ENCODE results near the gene USP1.

The USP1 gene

GRCh38 chr1:62396871-62397270 is 40.0 kb upstream of the USP1 start:
- Histone ChIP-seq H3K9me3 (ENCODE audit: control insufficient read depth, low read length) (no peaks in the 10 kb centered on the region), H3K14ac (ENCODE audit: low read length in 2 of 2) (no peak overlapping the region), H2BK120ac (ENCODE audit: low read depth, low read length) (no peak overlapping the region), H2AFZ (ENCODE audit: low read depth, low read length) (no peak overlapping the region), H2AK5ac (ENCODE audit: low read length, severe bottlenecking) (no peak overlapping the region), H3K27ac (ENCODE audit: low read length, poor library complexity, severe bottlenecking) (no peak overlapping the region), H3K18ac (ENCODE audit: low read depth in 1 of 2, low read length in 2 of 2) (no peak overlapping the region), H4K91ac (ENCODE audit: low read length) (no peak overlapping the region), H2BK15ac (ENCODE audit: low read depth, poor library complexity, severe bottlenecking) (no peak overlapping the region), H3K23ac (ENCODE audit: low read length in 2 of 2) (no peak overlapping the region), H3K9ac (ENCODE audit: low read length) (no peak overlapping the region), H3K4me2 (ENCODE audit: low read length, poor library complexity, severe bottlenecking) (no peak overlapping the region), H3K79me1 (replicated peaks; ENCODE audit: low read length, poor library complexity, severe bottlenecking) (no peaks in the 10 kb centered on the region), H3K4ac (ENCODE audit: low read depth in 1 of 2, low read length in 2 of 2) (no peak overlapping the region), H3K4me1 (ENCODE audit: control insufficient read depth, insufficient read depth, low read depth, low read length) (no peaks in the 10 kb centered on the region), H4K8ac (ENCODE audit: low read length) (no peak overlapping the region), H3K4me3 (ENCODE audit: insufficient read depth in 1 of 2, low read depth in 1 of 2, low read length in 2 of 2) (no peak overlapping the region), H3K36me3 (ENCODE audit: control insufficient read depth in 1 of 2, insufficient read depth in 2 of 2, low read depth in 1 of 2, low read length in 2 of 2) (no peaks in the 10 kb centered on the region), H3K27me3 (ENCODE audit: control insufficient read depth in 1 of 2, insufficient read depth in 1 of 2, low read length in 2 of 2) (peaks cover 13 to 19% of the 10 kb centered on the region in 2 experiments), H2BK12ac (ENCODE audit: low read length in 2 of 2) (no peak overlapping the region), H2BK5ac (ENCODE audit: low read depth, low read length, poor library complexity, severe bottlenecking) (no peak overlapping the region)
- 56% methylated on average over 6 of the region's 6 CpGs for WGBS
- DNase-seq, result no peak

GRCh38 chr1:62397301-62397700 is 39.5 kb upstream of the USP1 start:
- Histone ChIP-seq H3K36me3 (ENCODE audit: control insufficient read depth in 1 of 2, insufficient read depth in 2 of 2, low read depth in 1 of 2, low read length in 2 of 2) (no peaks in the 10 kb centered on the region), H3K4me1 (ENCODE audit: control insufficient read depth, insufficient read depth, low read depth, low read length) (no peaks in the 10 kb centered on the region), H3K4ac (ENCODE audit: low read depth in 1 of 2, low read length in 2 of 2) (no peak overlapping the region), H2AFZ (ENCODE audit: low read depth, low read length) (no peak overlapping the region), H2BK120ac (ENCODE audit: low read depth, low read length) (no peak overlapping the region), H4K91ac (ENCODE audit: low read length) (no peak overlapping the region), H2AK5ac (ENCODE audit: low read length, severe bottlenecking) (peak overlapping the region; percentile 17), H3K79me1 (replicated peaks; ENCODE audit: low read length, poor library complexity, severe bottlenecking) (no peaks in the 10 kb centered on the region), H3K9me3 (ENCODE audit: control insufficient read depth, low read length) (no peaks in the 10 kb centered on the region), H2BK5ac (ENCODE audit: low read depth, low read length, poor library complexity, severe bottlenecking) (no peak overlapping the region), H3K14ac (ENCODE audit: low read length in 2 of 2) (no peak overlapping the region), H3K18ac (ENCODE audit: low read depth in 1 of 2, low read length in 2 of 2) (no peak overlapping the region), H3K23ac (ENCODE audit: low read length in 2 of 2) (no peak overlapping the region), H3K4me3 (ENCODE audit: insufficient read depth in 1 of 2, low read depth in 1 of 2, low read length in 2 of 2) (no peak overlapping the region), H2BK12ac (ENCODE audit: low read length in 2 of 2) (no peak overlapping the region), H3K27me3 (ENCODE audit: control insufficient read depth in 1 of 2, insufficient read depth in 1 of 2, low read length in 2 of 2) (peaks cover 9 to 19% of the 10 kb centered on the region in 2 experiments), H4K8ac (ENCODE audit: low read length) (no peak overlapping the region), H2BK15ac (ENCODE audit: low read depth, poor library complexity, severe bottlenecking) (no peak overlapping the region), H3K4me2 (ENCODE audit: low read length, poor library complexity, severe bottlenecking) (no peak overlapping the region), H3K9ac (ENCODE audit: low read length) (no peak overlapping the region), H3K27ac (ENCODE audit: low read length, poor library complexity, severe bottlenecking) (no peak overlapping the region)
- no peak for DNase-seq
- WGBS, result 90% methylated on average over 2 of the region's 3 CpGs

- no peak overlapping the region for H2BK5ac ChIP-seq (ENCODE audit: low read depth, low read length, poor library complexity, severe bottlenecking)
- no peak overlapping the region for H4K91ac ChIP-seq (ENCODE audit: low read length)
- H3K4me2 ChIP-seq (ENCODE audit: low read length, poor library complexity, severe bottlenecking), result no peak overlapping the region
- H2BK15ac ChIP-seq (ENCODE audit: low read depth, poor library complexity, severe bottlenecking), result no peak overlapping the region
- no peak overlapping the region for H2AFZ ChIP-seq (ENCODE audit: low read depth, low read length)
- no peak overlapping the region for H3K23ac ChIP-seq (ENCODE audit: low read length in 2 of 2)
- no peaks in the 10 kb centered on the region for H3K9me3 ChIP-seq (ENCODE audit: control insufficient read depth, low read length)
- H3K4me1 ChIP-seq (ENCODE audit: control insufficient read depth, insufficient read depth, low read depth, low read length), result no peaks in the 10 kb centered on the region
- no peak overlapping the region for H3K14ac ChIP-seq (ENCODE audit: low read length in 2 of 2)
- H3K4ac ChIP-seq (ENCODE audit: low read depth in 1 of 2, low read length in 2 of 2), result no peak overlapping the region
- 92% methylated on average over 5 of the region's 8 CpGs for WGBS
- no peak overlapping the region for H2AK5ac ChIP-seq (ENCODE audit: low read length, severe bottlenecking)
- no peak overlapping the region for H3K27ac ChIP-seq (ENCODE audit: low read length, poor library complexity, severe bottlenecking)
- no peak for DNase-seq
- no peaks in the 10 kb centered on the region for H3K36me3 ChIP-seq (ENCODE audit: control insufficient read depth in 1 of 2, insufficient read depth in 2 of 2, low read depth in 1 of 2, low read length in 2 of 2)
- H2BK12ac ChIP-seq (ENCODE audit: low read length in 2 of 2), result no peak overlapping the region
- H3K27me3 ChIP-seq (ENCODE audit: control insufficient read depth in 1 of 2, insufficient read depth in 1 of 2, low read length in 2 of 2), result peaks cover 8 to 18% of the 10 kb centered on the region in 2 experiments
- no peak overlapping the region for H2BK120ac ChIP-seq (ENCODE audit: low read depth, low read length)
- H3K18ac ChIP-seq (ENCODE audit: low read depth in 1 of 2, low read length in 2 of 2), result no peak overlapping the region
- no peak overlapping the region for H3K9ac ChIP-seq (ENCODE audit: low read length)
- no peak overlapping the region for H3K4me3 ChIP-seq (ENCODE audit: insufficient read depth in 1 of 2, low read depth in 1 of 2, low read length in 2 of 2)
- H4K8ac ChIP-seq (ENCODE audit: low read length), result no peak overlapping the region
- no peaks in the 10 kb centered on the region for H3K79me1 ChIP-seq (replicated peaks; ENCODE audit: low read length, poor library complexity, severe bottlenecking)
Observed at GRCh38 chr1:62398377-62398776, 38.5 kb upstream of the USP1 start.

DNA sequence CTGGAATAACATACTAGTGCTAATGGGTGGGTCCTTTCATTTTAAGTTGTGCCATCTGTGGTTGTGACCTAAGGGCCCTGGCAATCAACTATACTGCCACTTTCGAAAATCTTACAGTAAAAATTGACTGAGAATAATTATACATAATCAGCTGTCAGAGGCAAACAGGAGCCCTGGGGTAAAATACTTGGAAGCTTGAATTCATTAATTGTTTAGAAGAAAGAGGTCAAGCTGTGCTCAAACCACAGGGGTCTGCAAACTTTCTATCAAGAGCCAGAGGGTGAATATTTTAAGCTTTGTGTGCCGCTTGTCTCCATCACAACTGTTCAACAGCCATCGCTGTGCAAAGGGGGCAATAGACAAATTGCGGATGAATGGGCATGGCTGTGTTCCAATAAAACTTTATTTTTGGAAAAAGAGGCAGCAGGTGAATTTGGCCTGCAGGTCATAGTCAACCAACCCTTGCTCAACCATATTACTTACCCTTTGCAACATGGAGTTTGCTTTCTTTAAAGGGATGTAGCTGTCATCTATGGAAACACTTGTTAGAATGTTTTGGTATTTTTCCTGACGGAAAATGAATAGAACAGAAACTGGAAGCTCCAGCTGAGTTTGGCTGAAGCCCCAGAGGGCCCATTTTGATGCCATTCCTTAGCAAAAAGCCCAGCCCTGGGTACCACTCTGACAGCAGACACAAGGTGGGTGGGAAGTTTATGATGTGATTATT is 35.7 kb upstream of the USP1 start:
- H3K27ac ChIP-seq (ENCODE audit: low read length, poor library complexity, severe bottlenecking), result no peak overlapping the region
- no peak overlapping the region for H3K14ac ChIP-seq (ENCODE audit: low read length in 2 of 2)
- no peaks in the 10 kb centered on the region for H3K36me3 ChIP-seq (ENCODE audit: control insufficient read depth in 1 of 2, insufficient read depth in 2 of 2, low read depth in 1 of 2, low read length in 2 of 2)
- H3K9ac ChIP-seq (ENCODE audit: low read length), result no peak overlapping the region
- no peak overlapping the region for H3K4me2 ChIP-seq (ENCODE audit: low read length, poor library complexity, severe bottlenecking)
- H4K8ac ChIP-seq (ENCODE audit: low read length), result no peak overlapping the region
- H3K79me1 ChIP-seq (replicated peaks; ENCODE audit: low read length, poor library complexity, severe bottlenecking), result no peaks in the 10 kb centered on the region
- H2BK5ac ChIP-seq (ENCODE audit: low read depth, low read length, poor library complexity, severe bottlenecking), result no peak overlapping the region
- no peak overlapping the region for H2AK5ac ChIP-seq (ENCODE audit: low read length, severe bottlenecking)
- H3K18ac ChIP-seq (ENCODE audit: low read depth in 1 of 2, low read length in 2 of 2), result no peak overlapping the region
- H3K9me3 ChIP-seq (ENCODE audit: control insufficient read depth, low read length), result no peaks in the 10 kb centered on the region
- DNase-seq, result no peak
- H3K23ac ChIP-seq (ENCODE audit: low read length in 2 of 2), result no peak overlapping the region
- H2BK12ac ChIP-seq (ENCODE audit: low read length in 2 of 2), result no peak overlapping the region
- H3K4me3 ChIP-seq (ENCODE audit: insufficient read depth in 1 of 2, low read depth in 1 of 2, low read length in 2 of 2), result no peak overlapping the region
- no peak overlapping the region for H2BK120ac ChIP-seq (ENCODE audit: low read depth, low read length)
- H3K27me3 ChIP-seq (ENCODE audit: control insufficient read depth in 1 of 2, insufficient read depth in 1 of 2, low read length in 2 of 2), result peaks cover 0 to 10% of the 10 kb centered on the region in 2 experiments
- H2AFZ ChIP-seq (ENCODE audit: low read depth, low read length), result no peak overlapping the region
- H3K4me1 ChIP-seq (ENCODE audit: control insufficient read depth, insufficient read depth, low read depth, low read length), result no peaks in the 10 kb centered on the region
- WGBS, result 94% methylated on average over 2 of the region's 5 CpGs
- H3K4ac ChIP-seq (ENCODE audit: low read depth in 1 of 2, low read length in 2 of 2), result no peak overlapping the region
- no peak overlapping the region for H2BK15ac ChIP-seq (ENCODE audit: low read depth, poor library complexity, severe bottlenecking)
- no peak overlapping the region for H4K91ac ChIP-seq (ENCODE audit: low read length)
